ENCODE measurements around the gene CCNB2.
"Not testable (repeated sequence)": the region's sequence is repeated elsewhere in the genome, so short reads cannot be mapped to it uniquely, and the experiment has no call there.

The CCNB2 gene

DNA sequence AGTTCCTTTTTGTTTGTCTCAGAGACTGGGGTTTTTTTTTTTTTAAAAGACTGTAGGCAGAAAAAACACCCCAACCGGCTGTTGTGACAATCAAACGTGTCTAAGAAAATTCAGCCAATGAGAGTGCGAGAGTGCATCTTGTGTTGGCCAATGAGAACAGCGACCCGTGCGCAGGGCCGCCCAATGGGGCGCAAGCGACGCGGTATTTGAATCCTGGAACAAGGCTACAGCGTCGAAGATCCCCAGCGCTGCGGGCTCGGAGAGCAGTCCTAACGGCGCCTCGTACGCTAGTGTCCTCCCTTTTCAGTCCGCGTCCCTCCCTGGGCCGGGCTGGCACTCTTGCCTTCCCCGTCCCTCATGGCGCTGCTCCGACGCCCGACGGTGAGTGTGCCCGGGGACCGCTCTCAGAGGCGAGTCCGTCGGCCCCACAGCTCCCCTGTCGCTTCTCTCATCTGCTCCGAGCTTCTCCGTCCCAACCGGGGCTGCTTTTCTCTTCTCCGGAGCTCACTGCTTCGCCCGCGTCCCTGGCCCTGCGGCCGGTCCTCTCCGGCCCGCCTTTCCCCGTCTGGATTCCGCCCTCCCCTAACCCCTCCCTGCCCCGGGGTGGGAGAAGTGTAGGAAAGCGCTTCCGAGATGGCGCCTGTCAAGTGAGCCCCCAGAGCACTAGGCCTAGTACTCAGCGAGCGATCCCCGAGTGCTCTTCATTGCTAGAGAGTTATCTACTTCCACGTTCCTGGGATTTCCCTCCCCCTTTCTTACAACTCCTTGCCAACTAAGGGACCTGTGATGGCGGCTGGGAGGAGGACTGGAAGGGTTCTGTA is at the start of gene CCNB2:
CCNB2 (plus strand) TSS at position 235 of the 821 bp plus-strand sequence; CDS start at position 358, 123 bp downstream.
- DNase-seq = peak; percentile 83

- DNase-seq = no peak
Measured at GRCh38 chr15:59059076-59059597, 45.8 kb upstream of the CCNB2 start.

- no peak for DNase-seq
Measured at GRCh38 chr15:59060348-59060747, 44.6 kb upstream of the CCNB2 start.

DNA sequence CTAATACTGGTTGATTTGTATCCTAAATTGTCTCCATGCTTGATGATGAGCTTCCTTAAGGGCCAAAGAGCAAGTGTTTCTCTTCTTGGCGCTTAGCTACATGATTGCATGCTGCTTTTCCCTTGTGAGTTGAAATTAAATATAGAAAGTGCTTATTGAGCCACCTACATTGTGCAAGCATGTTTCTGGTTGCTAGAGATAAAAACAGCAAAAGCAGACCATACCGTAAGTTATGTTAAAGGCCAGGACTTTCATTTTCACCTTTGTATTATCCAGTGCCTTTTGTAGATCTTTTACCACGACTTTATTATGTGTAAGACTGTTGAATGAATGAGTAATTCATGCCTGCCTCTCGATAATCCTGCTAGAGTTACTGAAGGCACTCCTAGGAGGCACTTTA is 41.9 kb upstream of the CCNB2 start:
- DNase-seq = no peak

GRCh38 chr15:59069430-59069829 is 35.5 kb upstream of the CCNB2 start:
- DNase-seq = no peak

DNA sequence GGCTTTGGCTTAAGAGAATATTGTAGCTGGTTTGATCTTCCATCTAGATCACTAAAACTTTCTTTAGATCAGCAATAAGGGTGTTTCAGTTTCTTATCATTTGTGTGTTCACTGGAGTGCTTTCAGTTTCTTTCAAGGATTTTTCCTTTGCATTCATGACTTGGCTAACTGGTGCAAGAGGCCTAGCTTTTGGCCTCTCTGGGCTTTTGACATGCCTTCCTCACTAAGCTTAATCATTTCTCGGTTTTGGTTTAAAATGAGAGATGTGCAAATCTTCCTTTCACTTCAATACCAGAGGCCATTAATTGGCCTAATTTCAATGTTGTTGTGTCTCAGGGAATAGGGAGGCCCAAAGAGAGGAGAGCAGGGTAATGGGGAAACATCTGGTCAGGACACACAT is 30.3 kb upstream of the CCNB2 start:
- DNase-seq = no peak

GRCh38 chr15:59087731-59088130 is 17.2 kb upstream of the CCNB2 start:
- no peak for DNase-seq

- DNase-seq = no peak
Measured at GRCh38 chr15:59094077-59094476, 10.9 kb upstream of the CCNB2 start.

DNA sequence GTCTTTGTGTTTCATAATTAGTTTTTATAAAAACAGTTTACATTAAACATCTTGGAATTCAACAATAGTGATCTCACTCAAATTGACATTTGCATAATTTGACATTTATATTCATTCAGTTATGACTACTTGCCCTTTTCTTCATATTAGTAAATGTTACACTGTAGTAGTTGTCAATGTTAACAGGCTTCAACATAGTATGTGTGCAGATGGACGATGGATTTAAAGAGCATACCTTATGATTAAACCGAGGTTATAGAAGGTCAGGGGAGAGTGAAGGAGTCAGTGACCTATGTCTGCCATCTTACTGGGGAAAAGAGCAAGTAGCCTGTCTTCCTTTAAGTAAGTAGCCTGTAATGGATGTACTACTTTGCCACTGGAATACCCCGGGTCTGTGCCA is 8.5 kb upstream of the CCNB2 start:
- no peak for DNase-seq

DNA sequence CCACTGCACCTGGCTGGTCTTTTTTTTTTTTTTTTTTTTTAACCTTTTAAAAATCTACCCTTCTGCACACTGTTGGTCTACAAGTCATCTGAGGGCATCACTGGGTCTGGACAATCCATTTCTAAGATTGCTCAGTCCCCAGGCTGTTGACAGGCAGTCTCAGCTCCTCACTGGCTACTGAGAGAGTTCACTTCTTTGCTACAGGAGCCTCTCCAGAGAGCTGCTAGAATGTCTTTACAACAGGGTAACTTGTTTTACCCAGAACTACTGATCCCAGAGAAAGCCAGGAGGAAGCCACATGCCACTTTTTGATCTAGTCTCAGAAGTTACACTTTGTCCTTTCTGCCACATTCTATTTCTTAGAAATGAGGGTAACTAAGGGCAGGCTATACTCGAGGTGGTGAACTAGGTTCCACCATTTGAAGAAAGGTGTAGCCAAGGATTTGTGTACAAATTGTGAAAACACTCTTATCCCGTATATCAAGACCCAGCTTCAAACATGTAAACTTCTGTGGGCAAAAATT is 5.7 kb upstream of the CCNB2 start:
- DNase-seq = no peak

DNA sequence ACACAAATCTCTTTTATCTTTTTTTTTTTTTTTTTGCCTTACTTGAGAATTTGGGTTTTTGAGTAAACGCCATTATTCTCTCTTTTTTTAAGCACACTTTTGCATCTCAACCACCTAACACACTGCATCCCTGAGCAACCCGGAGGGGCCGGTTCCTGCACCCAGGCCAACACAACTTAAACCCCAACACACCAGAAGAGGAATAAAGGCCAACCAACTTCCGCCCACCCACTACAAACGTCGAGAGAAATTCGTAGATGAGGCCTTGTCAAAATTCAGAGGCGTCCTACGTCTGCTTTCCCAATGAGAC is 389 bp upstream of the CCNB2 start:
- no peak for DNase-seq

GRCh38 chr15:59105854-59106253 is 908 bp downstream of the CCNB2 start:
- no peak for DNase-seq

DNA sequence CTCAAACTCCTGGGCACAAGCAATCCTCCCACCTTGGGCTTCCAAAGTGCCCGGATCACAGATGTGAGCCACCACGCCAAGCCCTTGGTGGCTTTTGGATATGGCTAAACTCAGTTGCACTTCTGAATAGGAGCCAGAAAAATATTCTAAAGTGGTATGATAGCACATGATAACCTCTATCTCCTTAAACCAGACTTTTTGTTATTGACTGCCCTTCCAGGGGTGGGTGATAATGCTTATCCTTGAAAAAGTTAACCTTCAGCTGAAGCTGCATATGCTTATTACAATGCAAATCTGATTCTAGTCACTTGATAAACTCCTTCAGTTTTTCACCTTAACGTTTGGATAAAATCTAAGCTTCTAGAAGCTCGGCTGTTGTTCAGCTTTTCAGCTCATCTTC is 6.3 kb downstream of the CCNB2 start:
- no peak for DNase-seq

DNA sequence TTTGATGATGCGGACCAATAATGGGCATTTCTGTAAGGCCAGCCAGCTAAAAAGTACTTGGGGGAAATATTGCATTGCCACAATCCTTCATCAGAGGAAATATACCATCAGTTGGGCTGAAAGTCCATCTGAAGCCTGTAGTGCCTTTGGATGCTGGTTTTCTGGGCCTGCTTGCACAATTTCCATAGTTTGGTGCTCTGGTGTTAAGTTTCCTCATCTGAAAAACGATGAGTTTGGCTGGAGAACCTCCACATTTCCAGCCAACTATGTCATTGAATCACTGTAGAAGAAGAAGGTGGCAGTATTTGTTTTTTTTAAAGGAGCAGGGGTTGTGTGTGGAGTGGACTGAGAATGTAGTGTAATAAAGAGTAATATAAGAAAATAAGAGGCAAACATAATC is 10.1 kb downstream of the CCNB2 start:
- no peak for DNase-seq

GRCh38 chr15:59116141-59116540 is 11.2 kb downstream of the CCNB2 start:
- no peak for DNase-seq

GRCh38 chr15:59116771-59117170 is 11.8 kb downstream of the CCNB2 start:
- no peak for DNase-seq

DNA sequence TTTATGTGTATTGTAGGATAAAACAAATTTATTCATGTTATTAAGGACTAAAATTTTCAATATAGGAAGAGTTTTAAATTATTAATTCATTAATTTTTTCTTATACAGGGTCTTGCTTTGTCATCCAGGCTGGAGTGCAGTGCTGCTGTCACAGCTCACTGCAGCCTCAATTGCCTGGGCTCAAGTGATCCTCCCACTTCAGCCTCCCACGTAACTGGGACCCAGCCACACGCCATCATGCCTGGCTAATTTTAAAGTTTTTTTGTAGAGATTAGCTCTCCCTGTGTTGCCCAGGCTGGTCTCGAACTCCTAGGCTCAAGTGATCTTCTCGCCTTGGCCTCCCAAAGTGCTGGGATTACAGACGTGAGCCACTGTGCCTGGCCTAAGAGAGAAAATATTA is 14.7 kb downstream of the CCNB2 start:
- DNase-seq = no peak

DNA sequence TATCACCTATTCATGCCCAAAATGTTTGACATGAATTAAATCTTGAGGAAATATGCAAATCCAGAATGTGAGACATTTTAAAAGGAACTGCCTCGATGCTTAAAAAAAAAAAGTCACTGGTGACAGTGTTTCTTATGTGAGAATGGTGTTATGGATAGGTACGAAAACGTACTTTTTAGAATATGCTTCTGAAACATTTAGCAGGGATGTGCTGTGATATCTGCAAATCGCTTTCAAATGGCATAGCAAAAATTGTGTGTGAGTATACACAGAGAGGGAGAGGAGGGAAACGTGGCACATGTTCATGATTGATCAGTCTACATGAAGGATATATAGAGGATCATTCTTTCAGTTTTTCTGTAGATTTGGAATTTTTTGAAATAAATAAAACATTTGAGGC is 16.0 kb downstream of the CCNB2 start:
- DNase-seq = no peak

DNA sequence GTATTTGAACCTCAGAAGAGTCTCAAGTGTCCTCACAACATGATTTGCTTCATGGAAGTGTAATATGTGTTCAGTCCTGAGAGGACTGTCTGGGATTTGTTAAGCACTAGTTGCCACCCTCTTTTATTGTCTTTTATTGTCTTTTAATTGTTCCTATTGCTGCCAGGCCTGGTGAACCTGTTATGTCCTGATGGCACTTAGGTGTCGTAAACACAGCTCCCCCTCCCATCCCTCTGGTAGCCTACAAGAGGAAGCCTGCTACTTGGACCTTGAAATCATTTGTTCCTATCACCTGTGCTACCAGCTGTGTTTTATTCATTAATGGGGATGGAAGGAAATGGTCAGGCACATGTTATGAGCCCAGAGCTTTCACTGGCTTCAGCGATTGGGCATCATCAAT is 19.3 kb downstream of the CCNB2 start:
- no peak for DNase-seq

GRCh38 chr15:59125683-59126082 is 20.7 kb downstream of the CCNB2 start:
- DNase-seq = not testable (repeated sequence)

DNA sequence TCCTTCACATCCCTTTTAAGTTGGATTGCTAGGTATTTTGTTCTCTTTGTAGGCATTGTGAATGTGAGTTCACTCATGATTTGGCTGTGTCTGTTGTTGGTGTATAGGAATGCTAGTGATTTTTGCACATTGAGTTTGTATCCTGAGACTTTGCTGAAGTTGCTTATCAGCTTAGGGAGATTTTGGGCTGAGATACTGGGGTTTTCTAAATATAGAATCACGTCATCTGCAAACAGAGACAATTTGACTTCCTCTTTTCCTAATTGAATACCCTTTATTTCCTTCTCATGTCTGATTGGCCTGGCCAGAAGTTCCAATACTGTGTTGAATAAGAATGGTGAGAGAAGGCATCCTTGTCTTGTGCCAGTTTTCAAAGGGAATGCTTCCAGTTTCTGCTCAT is 22.3 kb downstream of the CCNB2 start:
- not testable (repeated sequence) for DNase-seq

DNA sequence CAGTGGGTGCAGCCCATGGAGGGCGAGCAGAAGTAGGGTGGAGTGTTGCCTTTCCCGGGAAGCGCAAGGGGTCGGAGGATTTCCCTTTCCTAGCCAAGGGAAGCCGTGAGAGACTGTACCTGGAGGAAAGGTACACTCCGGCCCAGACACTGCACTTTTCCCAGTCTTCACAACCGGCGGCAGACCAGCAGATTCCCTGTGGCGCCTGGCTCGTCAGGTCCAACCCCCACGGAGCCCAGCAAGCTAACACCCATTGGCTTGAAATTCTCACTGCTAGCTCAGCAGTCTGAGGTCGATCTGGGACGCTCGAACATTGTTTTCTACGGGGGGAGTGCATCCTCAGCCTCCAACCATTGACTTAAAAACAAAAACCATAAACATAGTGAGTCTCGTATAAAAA is 26.5 kb downstream of the CCNB2 start:
- DNase-seq = no peak

DNA sequence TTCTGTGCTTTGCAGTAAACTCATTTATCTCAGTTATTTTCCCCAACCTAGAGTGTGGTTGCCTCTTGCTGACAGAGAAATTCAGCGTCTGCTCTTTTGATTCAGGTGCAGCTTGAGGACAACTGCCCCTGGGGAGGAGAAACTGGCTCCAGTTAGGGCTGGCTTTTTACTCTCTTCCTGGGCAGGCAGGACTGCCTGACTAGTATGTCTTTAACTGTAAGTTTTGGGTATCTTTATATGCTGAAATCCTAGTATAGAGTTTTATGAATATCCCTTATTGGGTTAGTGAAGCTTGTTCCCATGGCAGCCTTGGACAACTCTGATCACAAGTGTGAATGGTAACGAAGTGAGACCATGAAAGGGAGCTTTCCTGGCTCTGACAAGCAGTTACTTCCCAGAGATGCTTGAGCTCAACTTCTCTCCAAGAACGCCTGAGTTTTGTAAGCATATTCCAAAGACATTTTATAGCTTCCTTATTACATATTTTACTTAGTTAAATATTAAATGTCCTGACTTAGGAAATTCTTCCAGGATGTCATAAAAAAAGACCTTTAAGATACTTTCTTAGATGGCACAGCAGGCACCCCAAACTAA is 27.1 kb downstream of the CCNB2 start:
- no peak for DNase-seq

DNA sequence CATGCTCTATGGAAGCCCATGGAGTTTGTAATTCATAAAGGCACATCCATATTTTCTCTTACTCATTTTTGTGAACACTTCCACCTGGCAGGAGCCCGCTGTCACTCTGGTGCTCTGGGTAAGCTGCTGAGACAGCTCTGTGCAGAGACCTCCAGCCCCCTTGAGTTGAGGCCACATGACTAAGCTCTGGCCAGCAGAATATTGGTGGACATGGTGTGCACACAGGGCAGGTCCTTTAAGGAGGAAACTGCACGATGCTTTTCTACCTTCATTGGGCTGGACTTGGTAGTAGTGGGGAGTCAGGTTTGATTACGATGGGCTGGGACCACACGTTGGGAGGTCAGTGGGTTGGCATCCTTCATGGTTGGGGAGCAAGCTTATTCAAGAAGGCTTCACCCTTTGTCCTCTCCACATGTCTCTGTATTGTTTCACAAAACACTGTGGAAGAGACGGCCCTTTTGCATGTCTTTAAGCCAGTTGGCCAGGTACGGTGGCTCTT is 29.0 kb downstream of the CCNB2 start:
- DNase-seq = no peak
